ENCODE measurements around the gene PPP3CB.

GRCh38 chr10:73386583-73386982 is 109.2 kb downstream of the PPP3CB start:
- no peak for TF ChIP-seq CTCF (IDR thresholded peaks at IDR 0.05)
- TF ChIP-seq POLR2A (IDR thresholded peaks at IDR 0.05), result no peak
